BE2C (cell line): Measurements from ENCODE around the gene CASP12.

Experiments used
- DNase-seq: peaks from one replicate; pipeline ENCODE4 v3.0.0-alpha.2; 2020
- H3K27me3 ChIP-seq: fragments of 250-450 bp; sonication (Bioruptor Pico); 2 replicates; pipeline ENCODE4 v1.5.1; 2020; ENCODE audit warnings: mild to moderate bottlenecking
- H3K36me3 ChIP-seq: fragments of 250-450 bp; sonication (Bioruptor Pico); 2 replicates; pipeline ENCODE4 v1.5.1; 2020; ENCODE audit warnings: mild to moderate bottlenecking
- H3K4me1 ChIP-seq: fragments of 250-450 bp; sonication (Bioruptor Pico); 2 replicates; pipeline ENCODE4 v1.5.1; 2020
- H3K4me3 ChIP-seq: 2 replicates; pipeline ENCODE4 v1.5.1; 2011; ENCODE audit warnings: low read depth, low read length
- H3K9me3 ChIP-seq: fragments of 250-450 bp; sonication (Bioruptor Pico); 2 replicates; pipeline ENCODE4 v1.5.1; 2020
- TF ChIP-seq, protein P1 (sequence below): IDR thresholded peaks from 2 replicates; pipeline ENCODE4 v1.5.1; 2012; ENCODE audit warnings: mild to moderate bottlenecking, low read depth, low read length

The CASP12 gene

DNA sequence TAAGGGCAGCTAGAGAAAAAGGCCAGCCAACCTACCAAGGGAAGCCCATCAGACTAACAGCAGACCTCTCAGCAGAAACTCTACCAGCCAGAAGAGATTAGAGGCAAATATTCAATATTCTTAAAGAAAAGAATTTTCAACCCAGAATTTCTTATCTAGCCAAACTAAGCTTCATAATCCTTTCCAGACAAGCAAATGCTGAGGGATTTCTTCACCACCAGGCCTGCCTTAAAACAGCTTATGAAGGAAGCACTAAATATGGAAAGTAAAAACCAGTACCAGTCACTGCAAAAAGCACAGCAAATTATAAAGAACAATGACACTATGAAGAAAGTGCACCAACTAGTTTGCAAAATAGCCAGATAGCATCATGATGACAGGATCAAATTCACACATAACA lies 30.6 kb upstream of the CASP12 start:
- Histone ChIP-seq H3K4me1 (no peaks in the 10 kb centered on the region), H3K9me3 (peaks cover 5% of the 10 kb centered on the region; the same call in 1 of the 2 replicates), H3K27me3 (no peaks in the 10 kb centered on the region), H3K4me3 (no peak overlapping the region), H3K36me3 (no peaks in the 10 kb centered on the region)
- TF ChIP-seq, protein P1, sequence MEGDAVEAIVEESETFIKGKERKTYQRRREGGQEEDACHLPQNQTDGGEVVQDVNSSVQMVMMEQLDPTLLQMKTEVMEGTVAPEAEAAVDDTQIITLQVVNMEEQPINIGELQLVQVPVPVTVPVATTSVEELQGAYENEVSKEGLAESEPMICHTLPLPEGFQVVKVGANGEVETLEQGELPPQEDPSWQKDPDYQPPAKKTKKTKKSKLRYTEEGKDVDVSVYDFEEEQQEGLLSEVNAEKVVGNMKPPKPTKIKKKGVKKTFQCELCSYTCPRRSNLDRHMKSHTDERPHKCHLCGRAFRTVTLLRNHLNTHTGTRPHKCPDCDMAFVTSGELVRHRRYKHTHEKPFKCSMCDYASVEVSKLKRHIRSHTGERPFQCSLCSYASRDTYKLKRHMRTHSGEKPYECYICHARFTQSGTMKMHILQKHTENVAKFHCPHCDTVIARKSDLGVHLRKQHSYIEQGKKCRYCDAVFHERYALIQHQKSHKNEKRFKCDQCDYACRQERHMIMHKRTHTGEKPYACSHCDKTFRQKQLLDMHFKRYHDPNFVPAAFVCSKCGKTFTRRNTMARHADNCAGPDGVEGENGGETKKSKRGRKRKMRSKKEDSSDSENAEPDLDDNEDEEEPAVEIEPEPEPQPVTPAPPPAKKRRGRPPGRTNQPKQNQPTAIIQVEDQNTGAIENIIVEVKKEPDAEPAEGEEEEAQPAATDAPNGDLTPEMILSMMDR: no peak
- no peak for DNase-seq

DNA sequence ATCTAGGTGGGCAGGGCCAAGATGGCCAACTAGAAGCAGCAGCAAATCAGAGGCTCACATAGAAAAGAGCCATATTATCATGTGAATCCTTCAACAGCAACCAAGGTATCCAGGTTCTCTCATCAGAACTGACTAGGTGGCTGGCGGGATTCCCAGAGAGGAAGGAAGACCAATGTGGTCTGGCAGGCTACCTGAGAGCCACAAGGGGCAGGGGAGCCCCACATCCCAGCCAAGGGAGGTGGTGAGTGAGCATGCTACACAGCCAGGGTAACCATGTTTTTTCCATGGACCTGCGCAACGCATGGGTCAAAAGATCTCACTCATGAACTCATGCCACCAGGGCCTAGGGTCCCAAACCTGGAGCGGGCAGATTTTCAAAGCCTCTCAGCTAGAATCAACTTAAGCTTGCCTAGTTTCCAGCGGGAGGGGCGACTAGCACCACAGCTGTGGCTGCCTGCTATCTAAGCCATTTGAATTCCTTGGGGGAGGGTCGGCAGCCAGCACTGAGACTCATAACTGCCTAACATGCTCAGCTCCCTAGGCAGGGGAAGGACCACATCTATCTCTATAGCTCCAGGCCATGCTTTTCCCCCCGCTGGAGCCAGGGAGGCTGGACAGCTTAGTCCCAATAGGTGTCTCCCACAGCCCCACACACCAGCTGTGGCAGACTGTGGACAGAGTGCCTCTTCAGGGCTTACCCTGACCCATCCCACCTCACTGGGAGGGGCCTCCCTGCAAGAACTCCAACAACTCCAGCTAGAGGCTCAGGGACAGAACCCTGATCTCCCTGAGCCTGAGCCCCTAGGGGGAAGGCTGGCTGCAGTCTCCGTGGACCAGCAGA lies 28.7 kb upstream of the CASP12 start:
- H3K4me1 ChIP-seq: no peaks in the 10 kb centered on the region
- no peaks in the 10 kb centered on the region for H3K9me3 ChIP-seq
- H3K27me3 ChIP-seq: no peaks in the 10 kb centered on the region
- no peak overlapping the region for H3K4me3 ChIP-seq
- DNase-seq: no peak
- H3K36me3 ChIP-seq: no peaks in the 10 kb centered on the region
- TF ChIP-seq, protein P1: no peak

DNA sequence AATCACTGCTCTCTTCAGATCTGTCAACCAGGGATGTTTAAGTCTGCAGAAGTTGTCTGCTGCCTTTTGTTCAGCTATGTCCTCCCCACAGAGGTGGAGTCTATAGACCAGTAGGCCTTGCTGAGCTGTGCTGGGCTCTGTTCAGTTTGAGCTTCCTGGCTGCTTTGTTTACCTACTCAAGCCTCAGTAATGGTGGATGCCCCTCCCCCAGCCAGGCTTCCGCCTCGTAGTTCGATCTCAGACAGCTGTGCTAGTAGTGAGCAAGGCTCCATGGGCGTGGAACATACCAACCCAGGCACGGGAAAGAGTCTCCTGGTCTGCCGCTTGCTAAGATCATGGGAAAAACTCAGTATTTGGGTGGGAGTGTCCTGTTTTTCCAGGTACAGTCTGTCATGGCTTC lies 27.6 kb upstream of the CASP12 start:
- H3K27me3 ChIP-seq: no peaks in the 10 kb centered on the region
- H3K4me1 ChIP-seq: no peaks in the 10 kb centered on the region
- no peaks in the 10 kb centered on the region for H3K9me3 ChIP-seq
- TF ChIP-seq, protein P1: no peak
- no peak for DNase-seq
- no peak overlapping the region for H3K4me3 ChIP-seq
- H3K36me3 ChIP-seq: no peaks in the 10 kb centered on the region

DNA sequence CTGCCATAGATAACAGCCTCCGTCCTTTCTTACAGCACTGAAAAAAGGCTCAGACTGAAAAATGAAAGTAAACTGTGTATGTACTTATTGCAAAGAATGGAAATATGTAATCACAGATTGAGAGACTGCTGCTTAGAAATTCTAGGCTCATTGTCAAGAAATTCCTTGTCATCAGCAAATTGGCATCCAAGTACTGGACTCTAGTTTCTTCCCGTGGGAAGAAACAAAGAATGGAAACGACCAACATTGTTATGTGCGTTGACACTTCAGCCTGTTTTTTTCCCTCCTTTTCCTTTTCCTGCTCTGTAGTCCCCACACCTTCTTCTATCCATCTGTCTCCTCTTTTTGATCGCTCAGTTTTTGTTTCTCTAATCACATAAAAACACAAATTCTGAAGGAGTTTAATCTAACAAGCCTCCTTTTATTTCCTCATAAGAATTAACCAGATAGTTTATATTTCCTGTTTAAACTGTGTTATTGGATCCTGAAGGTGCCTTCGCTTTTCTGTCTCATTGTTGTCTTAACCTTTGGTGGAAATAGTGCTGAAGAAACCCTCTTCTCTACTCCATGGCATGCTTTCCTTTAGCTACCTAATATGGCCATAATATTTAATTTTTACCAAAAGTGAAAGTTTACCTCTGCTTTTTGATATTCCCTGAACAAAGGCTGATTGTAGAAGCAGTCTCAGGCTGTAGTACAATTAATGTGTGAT lies 20.0 kb upstream of the CASP12 start:
- H3K4me3 ChIP-seq: no peak overlapping the region
- no peaks in the 10 kb centered on the region for H3K4me1 ChIP-seq
- DNase-seq: no peak

DNA sequence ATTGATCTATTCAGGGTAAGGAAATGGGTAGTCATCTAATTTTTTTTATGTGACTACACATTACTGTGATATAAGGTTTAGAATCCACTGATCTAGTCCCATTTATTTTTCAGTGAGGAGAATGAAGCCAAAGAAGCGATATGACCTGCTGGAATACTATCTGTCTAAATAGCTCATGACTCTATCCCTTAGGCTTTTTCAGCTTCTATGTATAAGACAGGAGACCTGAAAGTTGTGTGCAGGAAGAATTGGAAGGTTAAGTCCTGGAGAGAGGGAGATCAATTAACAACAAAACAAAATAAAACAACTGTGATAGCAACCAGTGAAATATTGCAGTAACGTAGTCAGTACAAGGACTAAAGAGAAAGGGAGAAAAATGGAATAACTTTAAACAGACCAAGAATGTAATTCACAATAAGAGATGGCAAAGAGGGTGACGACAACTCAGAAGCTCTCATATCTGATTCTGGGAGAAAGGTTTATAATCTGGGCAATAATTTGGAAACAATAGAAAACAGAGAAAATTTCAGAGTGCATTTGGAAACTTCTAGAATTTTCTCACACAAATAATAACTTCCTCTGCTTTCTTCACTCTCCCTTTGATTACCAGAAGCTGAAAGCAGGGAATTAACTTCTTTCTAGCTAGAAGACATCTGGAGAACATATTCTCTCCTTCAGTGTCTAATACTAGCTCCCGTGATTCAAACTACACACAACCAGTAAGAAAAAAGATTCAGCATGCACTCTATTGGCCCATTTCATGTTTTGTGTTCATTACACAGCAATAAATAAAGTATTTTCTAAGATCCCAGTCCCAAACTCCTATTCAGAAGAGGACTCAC lies 19.2 kb upstream of the CASP12 start:
- DNase-seq: no peak
- Histone ChIP-seq H3K4me1 (no peaks in the 10 kb centered on the region), H3K4me3 (no peak overlapping the region)

More for the DNA sequence above, 20.0 kb upstream of the CASP12 start:
- Histone ChIP-seq H3K27me3 (no peaks in the 10 kb centered on the region), H3K9me3 (no peaks in the 10 kb centered on the region), H3K36me3 (no peaks in the 10 kb centered on the region)
- TF ChIP-seq, protein P1: no peak

More for the DNA sequence above, 19.2 kb upstream of the CASP12 start:
- Histone ChIP-seq H3K27me3 (no peaks in the 10 kb centered on the region), H3K36me3 (no peaks in the 10 kb centered on the region), H3K9me3 (no peaks in the 10 kb centered on the region)
- TF ChIP-seq, protein P1: no peak
